Activated T-cell treated with anti-CD3 and anti-CD28 coated beads for 4 hours (primary cell): ENCODE measurements around the gene CCDC170.

ENCODE experiments used
- DNase-seq: peaks from one replicate; pipeline ENCODE4 v3.0.0-alpha.2; 2020

The CCDC170 gene

GRCh38 chr6:151548201-151548600, 54.4 kb downstream of the CCDC170 start:
- DNase-seq = no peak

GRCh38 chr6:151549790-151550189, 56.0 kb downstream of the CCDC170 start:
- no peak for DNase-seq

GRCh38 chr6:151550618-151551017, 56.8 kb downstream of the CCDC170 start:
- no peak for DNase-seq

DNA sequence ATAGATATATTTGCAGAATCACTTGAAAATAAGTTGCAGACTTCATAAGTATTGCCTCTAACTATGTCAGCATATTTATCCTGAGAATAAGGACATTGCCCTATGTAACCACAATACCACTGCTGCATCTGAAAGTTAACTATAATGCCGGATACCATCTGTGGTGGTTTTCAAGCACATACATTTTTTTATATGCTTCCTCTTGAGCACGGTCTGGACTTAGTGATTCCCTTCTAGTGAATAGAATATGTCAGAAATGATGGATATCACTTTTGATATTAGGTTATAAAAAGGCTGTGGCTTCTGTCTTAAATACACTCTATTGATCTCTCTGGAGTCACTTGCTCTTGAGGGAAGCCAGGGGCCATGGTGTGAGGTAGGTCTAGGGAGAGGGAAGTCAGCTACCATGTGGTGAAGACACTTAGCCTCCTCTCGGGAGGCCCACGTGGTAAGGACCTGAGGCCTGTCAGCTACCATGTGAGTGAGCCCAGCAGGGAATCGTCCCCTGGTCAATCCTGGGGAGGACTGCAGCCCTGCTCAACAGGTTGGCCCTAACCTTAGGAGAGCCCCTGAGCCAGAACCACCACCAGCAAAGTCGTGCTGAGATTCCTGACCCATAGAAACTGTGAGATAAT, 57.5 kb downstream of the CCDC170 start:
- no peak for DNase-seq

- DNase-seq = no peak
These were observed 59.8 kb downstream of the CCDC170 start for GRCh38 chr6:151553416-151554165.

- DNase-seq = no peak
These were observed 67.4 kb downstream of the CCDC170 start for GRCh38 chr6:151561238-151561637.

GRCh38 chr6:151564654-151565053, 70.8 kb downstream of the CCDC170 start:
- no peak for DNase-seq

DNA sequence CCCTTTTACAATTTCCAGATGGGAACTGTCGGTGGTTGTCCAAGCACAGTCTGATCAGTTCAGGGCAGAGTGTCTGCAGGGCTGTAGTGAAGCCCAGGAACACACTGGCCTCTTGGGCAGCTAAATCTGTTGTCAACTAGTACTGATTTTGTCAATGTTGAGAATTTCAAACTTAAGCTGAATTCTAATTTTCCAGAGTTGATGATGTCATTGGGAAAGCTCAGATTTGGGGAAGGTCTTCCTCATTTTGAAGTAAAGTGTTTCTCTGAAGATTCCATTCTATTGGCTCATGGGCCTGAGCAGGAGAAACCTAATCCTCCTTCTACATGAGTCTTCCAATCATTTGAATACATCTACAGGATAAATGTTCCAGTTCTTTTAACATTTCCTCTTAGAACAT, 72.1 kb downstream of the CCDC170 start:
- no peak for DNase-seq

- no peak for DNase-seq
These were observed 72.7 kb downstream of the CCDC170 start for GRCh38 chr6:151566557-151566956.

- no peak for DNase-seq
These were observed 82.8 kb downstream of the CCDC170 start for GRCh38 chr6:151576633-151577032.

- no peak for DNase-seq
These were observed 83.4 kb downstream of the CCDC170 start for GRCh38 chr6:151577257-151577656.

GRCh38 chr6:151585741-151586140, 91.9 kb downstream of the CCDC170 start:
- no peak for DNase-seq

- no peak for DNase-seq
These were observed 95.8 kb downstream of the CCDC170 start for GRCh38 chr6:151589667-151590066.

DNA sequence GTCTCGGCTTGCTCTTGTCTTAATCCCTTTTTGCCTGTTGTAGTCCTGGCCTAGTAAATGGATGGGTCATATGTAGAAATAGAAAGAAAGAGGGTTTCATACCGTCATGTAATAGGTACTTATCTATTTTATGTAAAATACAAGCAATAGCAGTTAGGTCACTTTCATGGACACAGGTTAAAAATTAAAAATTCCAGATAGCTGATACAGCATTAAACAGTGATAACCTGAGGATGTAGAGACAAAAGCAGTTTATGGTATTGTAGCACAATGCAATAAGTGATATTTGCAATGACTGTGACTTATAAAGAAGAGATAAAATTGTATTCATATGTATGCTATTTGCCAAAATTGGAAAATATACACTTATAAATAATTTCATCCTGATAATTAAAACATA, 96.9 kb downstream of the CCDC170 start:
- DNase-seq = no peak

DNA sequence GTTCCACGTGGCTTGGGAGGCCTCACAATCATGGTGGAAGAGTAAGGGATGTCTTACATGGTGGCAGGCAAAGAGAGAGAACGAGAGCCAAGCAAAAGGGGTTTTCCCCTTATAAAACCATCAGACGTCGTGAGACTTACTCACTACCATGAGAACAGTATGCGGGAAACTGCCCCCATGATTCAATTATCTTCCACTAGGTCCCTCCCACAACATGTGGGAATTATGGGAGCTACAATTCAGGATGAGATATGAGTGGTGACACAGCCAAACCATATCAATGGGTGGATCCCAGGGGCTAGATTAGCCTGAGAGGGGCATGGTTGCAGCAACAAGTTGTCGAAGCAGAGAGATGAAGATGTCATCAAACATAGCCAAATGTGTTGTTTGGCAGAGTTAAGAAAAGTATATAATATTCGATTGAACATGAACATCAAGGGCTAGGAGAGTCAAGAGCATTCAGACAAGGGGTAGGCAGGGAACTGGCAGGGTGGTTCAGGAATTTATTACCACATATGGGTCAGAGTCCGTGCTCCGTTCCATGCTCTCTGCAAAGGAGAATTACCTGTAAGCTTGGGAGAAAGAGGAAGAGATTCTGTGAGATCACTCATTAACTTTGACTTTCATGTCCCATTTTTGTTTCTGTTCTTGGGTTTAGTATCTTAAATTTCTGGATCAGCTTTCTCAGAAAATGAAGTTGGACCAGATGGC, 98.8 kb downstream of the CCDC170 start:
- no peak for DNase-seq

DNA sequence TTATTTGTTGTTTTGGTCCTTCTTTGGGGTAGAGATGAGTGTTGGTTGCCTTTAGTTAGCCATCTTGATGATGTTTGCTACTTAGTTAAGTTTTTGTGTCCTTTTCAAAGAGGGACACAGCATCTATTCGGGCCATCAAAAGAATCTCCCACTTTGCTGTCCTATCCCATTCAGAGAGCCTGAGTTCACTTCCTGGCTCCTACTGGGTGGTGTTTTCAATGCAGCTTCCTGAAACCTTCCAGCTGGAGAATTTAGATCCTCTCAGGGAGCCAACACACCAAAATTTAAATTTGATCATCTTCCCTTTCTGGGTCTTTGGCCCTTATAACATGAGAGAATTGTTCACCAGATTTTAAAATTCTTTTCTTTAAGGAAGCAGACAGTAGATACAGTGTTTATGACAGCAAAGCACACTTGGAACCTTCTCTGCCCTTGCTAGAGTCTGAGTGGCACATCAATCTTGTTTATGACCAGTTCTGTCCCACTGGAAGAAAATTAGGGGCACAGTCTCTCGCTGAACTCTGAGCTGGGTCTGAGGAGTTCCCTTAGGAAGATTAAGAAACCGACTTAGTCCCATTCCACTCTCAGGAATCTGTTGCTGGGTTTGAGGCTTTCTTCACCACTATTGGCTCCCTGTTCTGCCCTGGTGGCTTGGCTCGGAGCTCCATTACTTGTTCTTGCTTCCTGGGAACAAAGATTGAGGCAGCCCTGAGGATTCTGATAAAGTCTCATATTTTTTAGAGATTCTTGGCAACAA, 115.5 kb downstream of the CCDC170 start:
- no peak for DNase-seq

DNA sequence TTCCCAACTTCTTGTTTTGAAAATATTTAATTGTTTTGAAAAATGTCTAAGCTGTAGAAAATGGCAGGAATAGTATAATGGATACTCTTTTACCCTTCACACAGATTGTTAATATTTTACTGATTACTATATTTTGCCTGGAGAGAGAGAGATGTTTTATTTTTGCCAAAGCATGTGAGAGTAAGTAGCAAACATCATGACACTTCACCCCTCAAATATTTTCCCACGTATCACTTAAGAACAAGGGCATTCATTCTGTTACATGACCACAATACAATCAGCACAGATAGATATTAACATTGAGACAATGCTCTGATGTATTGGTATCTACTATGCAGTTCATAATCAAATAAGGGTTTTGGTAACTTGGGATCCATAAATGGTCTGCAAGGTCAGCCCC, 116.5 kb downstream of the CCDC170 start:
- DNase-seq = no peak

DNA sequence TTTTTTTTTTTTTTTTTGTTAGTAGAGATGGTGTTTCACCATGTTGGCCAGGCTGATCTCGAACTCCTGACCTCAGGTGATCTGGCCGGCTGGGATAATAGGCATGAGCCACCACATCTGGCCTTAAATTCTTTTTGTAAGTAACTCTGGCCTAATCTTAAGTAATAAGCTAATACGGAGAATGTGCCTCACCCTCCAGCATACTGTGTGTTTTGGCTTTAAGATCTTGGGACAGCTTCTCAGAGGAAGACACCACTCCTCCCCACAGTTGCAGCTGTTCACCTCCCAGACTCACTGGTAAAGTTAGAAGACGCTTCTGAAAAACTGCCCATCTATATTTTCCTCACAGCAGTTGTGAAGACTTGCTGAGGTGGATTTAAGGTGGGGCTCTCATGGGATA, 120.8 kb downstream of the CCDC170 start:
- no peak for DNase-seq

DNA sequence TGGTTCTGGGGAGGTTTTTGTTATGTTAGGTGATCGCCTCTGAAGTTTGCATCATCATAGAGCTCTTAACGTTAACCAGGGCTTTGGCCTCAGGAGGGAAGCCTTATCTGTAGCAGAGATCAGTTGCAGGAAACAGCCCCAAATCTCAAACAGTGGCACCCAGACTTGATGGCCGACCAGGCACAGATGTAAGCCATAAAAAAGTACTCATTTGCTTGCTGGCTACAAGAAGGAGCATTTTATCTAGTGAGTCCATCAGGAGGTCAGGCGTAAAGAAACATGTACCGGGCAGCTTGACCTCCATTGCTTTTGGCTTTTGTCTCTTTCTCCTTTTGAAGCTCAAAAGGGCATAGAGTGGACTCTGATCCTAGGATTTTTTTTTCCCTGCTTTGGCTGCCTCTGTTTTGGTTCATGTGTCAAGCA, 122.3 kb downstream of the CCDC170 start:
- DNase-seq = no peak

DNA sequence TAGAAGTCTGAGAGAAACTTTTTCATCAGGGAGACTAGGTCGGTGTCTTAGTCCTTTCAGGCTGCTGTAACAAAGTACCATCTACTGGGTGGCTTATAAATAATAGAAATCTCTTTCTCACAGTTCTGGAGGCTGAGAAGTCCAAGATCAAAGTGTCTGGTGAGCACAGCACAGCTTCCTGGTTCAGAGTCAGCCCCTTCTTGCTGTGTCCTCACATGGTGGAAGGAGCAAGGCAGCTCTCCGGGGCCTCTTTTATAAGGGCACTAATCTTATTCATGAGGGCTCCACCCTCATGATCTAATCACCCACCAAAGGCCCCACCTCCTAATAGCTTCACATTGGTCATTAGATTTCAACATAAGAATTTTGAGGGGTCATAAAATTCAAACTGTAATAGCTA, 122.8 kb downstream of the CCDC170 start:
- no peak for DNase-seq

GRCh38 chr6:151617539-151617938, 123.7 kb downstream of the CCDC170 start:
- no peak for DNase-seq

DNA sequence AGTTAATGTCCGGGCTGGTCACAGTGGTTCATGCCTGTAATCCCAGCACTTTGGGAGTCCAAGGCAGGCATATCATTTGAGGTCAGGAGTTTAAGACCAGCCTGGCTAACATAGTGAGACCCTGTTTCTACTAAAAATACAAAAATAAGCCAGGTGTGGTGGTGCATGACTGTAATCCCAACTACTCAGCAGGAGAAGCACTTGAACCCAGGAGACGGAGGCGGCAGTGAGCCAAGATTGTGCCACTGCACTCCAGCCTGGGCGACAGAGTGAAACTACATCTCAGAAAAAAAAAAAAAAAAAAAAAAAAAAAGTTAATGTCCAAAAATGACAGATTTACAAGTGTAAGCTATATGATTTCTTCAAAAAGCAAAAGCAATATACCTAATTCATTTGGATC, 124.9 kb downstream of the CCDC170 start:
- DNase-seq = no peak

GRCh38 chr6:151620179-151620578, 126.4 kb downstream of the CCDC170 start:
- DNase-seq = no peak
